ENCODE data around the gene DPF3.

- TF ChIP-seq, protein P1, sequence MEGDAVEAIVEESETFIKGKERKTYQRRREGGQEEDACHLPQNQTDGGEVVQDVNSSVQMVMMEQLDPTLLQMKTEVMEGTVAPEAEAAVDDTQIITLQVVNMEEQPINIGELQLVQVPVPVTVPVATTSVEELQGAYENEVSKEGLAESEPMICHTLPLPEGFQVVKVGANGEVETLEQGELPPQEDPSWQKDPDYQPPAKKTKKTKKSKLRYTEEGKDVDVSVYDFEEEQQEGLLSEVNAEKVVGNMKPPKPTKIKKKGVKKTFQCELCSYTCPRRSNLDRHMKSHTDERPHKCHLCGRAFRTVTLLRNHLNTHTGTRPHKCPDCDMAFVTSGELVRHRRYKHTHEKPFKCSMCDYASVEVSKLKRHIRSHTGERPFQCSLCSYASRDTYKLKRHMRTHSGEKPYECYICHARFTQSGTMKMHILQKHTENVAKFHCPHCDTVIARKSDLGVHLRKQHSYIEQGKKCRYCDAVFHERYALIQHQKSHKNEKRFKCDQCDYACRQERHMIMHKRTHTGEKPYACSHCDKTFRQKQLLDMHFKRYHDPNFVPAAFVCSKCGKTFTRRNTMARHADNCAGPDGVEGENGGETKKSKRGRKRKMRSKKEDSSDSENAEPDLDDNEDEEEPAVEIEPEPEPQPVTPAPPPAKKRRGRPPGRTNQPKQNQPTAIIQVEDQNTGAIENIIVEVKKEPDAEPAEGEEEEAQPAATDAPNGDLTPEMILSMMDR (IDR thresholded peaks at IDR 0.05) = no peak
- no peak for TF ChIP-seq POLR2A (IDR thresholded peaks at IDR 0.05)
Measured at GRCh38 chr14:72747652-72748051, 146.2 kb downstream of the DPF3 start.
